Stimulated activated CD4-positive, alpha-beta T cell treated with anti-CD3 and anti-CD28 coated beads, Interleukin-2, amount 100 ng/mL, for 4 hours (primary cell): ENCODE results near the gene MAPK11.

Experiments used
- DNase-seq: peaks from one replicate; pipeline ENCODE4 v3.0.0-alpha.2; 2020; ENCODE audit warnings: low read depth

The MAPK11 gene

GRCh38 chr22:50269970-50270665, at the start of gene MAPK11:
Gene MAPK11, minus strand, starts transcription at chr22:50270380. Its CDS starts 88 bp downstream, at chr22:50270292.
- peak; percentile 74 for DNase-seq

GRCh38 chr22:50319503-50319951, 49.3 kb upstream of the MAPK11 start:
- DNase-seq = no peak

- no peak for DNase-seq
Observed at GRCh38 chr22:50318698-50319411, 48.7 kb upstream of the MAPK11 start.

DNA sequence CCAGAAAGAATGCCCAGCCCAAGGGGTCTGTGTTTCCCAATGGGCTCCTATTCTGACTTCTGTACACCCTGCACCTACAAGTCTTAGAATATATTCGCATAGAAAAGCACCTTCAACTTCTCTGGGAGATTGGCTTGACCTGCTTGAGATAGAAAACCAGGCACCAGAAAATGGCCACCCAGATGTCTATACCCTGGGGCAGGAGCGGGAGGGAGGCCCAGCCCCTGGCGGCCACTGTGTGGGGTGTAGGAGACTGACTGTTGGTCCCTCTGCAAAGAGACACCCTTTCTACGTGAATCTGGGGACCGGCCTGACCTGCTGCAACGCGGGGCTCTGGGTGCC, 48.1 kb upstream of the MAPK11 start:
- no peak for DNase-seq

- no peak for DNase-seq
Observed at GRCh38 chr22:50317674-50318073, 47.5 kb upstream of the MAPK11 start.

GRCh38 chr22:50317178-50317577, 47.0 kb upstream of the MAPK11 start:
- DNase-seq = no peak

GRCh38 chr22:50316114-50317065, 46.2 kb upstream of the MAPK11 start:
- DNase-seq = no peak

- no peak for DNase-seq
Observed at GRCh38 chr22:50315289-50316113, 45.3 kb upstream of the MAPK11 start.

- peak; percentile 52 for DNase-seq
Observed at GRCh38 chr22:50314455-50315288, 44.5 kb upstream of the MAPK11 start.

GRCh38 chr22:50314081-50314454, 43.9 kb upstream of the MAPK11 start:
- no peak for DNase-seq

GRCh38 chr22:50313600-50313999, 43.4 kb upstream of the MAPK11 start:
- DNase-seq = no peak

DNA sequence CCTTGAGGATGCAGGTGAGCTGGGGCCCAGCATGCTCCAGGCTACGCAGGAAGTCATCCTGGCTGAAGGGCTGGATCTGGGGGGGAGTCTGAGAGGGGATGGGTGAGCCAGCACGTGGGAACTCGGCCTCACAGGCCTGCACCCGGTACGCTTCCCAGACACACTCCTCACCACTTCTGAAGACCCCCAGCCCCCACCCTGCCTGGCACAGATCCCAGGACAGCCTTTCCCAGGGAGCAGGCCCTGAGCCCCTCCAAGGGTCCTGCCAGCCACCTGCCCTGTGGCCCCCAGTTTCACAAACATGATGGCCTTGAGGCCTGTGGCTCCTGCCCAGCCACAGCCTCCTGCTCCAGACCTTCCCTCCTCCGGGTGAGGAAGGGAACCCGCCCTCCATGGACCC, 42.8 kb upstream of the MAPK11 start:
- no peak for DNase-seq

DNA sequence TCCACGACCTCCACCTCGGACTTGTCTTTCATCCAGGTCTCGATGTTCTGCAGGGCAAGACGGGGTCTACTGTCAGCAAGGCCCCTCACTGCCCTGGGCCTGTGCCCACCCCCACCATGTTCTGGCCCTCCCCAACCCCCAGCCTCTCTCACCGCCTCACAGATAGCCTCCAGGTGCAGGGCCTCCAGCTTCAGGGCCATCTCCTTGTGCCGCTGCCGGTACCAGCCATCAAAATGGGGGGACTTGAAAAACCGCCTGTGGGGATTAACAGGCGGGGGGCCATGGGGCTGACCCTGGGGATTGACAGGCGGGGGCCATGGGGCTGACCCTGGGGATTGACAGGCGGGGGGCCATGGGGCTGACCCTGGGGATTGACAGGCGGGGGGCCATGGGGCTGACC, 42.2 kb upstream of the MAPK11 start:
- DNase-seq = no peak

DNA sequence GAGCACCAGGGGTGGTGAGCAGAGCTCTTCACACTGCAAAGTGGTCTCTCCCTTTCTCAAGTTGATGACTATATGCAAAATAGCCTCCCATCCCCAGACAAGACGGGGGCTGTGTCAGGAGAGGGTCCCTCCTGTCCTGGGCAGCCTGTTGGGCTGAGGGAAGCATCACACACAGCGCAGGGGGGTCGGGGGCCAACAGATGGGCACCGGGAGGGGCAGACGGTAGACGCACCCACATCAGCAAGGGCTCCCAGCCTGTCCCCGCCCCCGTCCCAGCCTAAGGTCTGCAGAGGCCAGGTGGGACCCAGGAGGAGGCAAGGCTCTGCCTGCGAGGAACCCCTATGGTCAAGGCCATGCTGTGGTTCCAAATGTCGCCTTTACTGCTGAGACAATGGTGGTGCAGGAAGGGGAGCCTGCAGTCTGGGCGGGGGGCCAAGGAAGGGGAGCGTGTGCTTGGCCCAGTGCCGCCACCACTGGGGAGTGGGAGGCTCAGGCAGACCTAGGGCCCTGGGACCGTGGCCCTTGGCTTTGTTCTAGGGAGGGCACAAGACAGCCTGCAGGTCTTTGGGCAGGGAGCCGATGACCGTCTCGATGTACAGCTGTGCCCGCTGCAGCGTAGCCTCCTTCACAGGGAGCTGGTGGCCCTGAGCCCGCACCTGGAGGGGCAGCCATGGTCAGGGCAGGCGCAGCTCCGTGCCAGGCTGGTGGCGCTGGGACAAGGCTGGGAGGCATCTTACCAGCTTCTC, 41.6 kb upstream of the MAPK11 start:
- no peak for DNase-seq

DNA sequence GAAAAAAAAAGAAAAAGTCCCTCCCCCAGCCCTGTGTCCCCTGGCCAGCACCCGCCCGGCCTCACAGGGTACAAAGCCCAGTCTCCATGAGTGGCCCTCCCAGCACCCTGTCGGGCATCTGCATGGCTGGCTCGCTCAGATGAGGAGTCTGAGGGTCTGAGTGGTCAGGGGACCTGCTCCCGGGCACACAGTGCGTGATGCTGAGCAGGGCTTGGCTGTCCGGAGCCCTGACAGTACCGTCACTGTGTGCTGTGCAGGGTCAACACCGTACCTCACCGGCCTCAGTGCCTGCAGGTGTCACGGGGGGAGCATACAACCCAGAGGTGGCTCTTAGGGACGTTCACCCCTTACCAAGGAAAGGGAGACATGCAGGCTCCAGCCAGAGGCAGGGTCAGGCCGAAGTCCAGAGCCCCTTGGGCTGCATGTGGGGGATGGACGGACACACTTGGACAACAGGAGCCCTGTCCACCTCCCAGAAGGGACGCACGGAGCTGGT, 40.8 kb upstream of the MAPK11 start:
- DNase-seq = no peak

- DNase-seq = no peak
Observed at GRCh38 chr22:50310031-50310722, 40.0 kb upstream of the MAPK11 start.

GRCh38 chr22:50309601-50309991, 39.4 kb upstream of the MAPK11 start:
- DNase-seq = no peak

- DNase-seq = no peak
Observed at GRCh38 chr22:50308986-50309600, 38.9 kb upstream of the MAPK11 start.

DNA sequence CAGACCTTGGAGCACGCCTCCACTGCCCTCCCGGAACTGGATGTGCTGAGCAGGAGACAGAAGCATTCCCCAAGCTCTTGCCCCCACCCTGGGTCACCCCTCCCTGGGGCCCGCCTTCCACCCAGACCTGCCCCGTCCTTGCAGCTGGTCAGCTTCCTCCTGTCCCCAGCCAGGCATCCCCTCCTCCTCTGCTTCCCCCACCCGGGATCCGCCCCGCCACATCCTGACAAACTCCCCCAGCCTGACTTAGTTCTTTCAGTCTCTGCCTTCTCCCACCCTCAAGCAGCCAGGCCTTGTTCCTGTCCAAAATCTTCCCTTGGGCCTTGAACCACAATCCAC, 38.4 kb upstream of the MAPK11 start:
- no peak for DNase-seq
